Ureter (tissue), 1 donor: Measurements from ENCODE around the gene DNAJC5. TPM values are rescaled to one million over a fixed set of nuclear protein-coding genes. Genes with fewer than 3 reads are reported as not detected.
A peak's percentile ranks its signal among the peaks of the same experiment; 100 is the strongest.
"Not testable (repeated sequence)": the region's sequence is repeated elsewhere in the genome, so short reads cannot be mapped to it uniquely, and the experiment has no call there.

Source experiments
- DNase-seq: peaks from one replicate; pipeline ENCODE4 v3.0.0-alpha.2; 2020; ENCODE audit warnings: low spot score
- total RNA-seq: library from RNA; stranded (reverse); gene quantifications from one replicate; pipeline ENCODE4 v1.2.4, GENCODE V29; 2023
- donor health status: DM: yes; HTN: yes; CAD: no.

The DNAJC5 gene
- total RNA-seq, 1 donor from 2014 or later: 52.4 TPM

DNA sequence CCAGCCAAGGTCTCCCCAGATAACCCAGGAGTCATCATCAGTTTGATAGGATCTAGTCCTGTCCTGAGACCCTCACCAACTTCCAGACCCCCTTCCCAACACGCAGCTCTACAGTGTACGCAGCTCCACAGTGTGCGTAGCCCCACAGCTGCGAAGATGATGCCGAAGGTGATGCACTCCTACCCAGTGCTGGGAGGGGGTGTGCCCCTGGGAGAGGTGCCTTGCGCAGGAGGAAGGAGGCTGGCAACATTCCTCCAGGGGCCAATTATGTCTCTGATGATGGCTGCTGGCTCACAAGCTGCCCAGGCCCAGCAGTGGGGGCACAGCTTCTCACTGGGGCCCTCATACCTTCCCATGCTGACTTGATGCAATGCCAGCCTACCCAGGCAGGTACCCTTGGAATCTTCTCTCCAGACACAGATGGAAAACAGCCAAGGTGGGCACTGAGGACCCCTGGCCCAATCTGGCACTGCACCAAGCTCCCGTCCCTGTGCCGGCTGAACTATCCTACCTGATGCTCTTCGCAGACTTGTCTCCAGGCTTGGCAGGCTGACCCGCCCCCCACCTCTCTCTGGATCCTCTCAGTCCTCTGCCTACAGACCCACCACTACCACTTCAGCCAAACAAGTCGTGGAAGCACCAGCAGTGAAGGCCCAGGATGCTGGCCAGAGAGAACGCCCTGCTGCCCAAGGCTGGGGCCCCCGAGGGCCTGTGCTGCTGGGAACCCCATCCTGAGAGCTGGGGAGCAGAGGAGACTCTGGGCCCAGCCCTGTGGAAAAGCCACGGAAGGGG, 73.4 kb downstream of the DNAJC5 start:
- no peak for DNase-seq

- peak; percentile 51 for DNase-seq
Measured at GRCh38 chr20:63968928-63969760, 74.2 kb downstream of the DNAJC5 start.

- peak; percentile 59 for DNase-seq
Measured at GRCh38 chr20:63969838-63970713, 75.2 kb downstream of the DNAJC5 start, which contains the start of gene ZNF512B. TSS of gene ZNF512B (minus strand) at chr20:63969930. CDS start at chr20:63967950, 1,980 bp downstream.

DNA sequence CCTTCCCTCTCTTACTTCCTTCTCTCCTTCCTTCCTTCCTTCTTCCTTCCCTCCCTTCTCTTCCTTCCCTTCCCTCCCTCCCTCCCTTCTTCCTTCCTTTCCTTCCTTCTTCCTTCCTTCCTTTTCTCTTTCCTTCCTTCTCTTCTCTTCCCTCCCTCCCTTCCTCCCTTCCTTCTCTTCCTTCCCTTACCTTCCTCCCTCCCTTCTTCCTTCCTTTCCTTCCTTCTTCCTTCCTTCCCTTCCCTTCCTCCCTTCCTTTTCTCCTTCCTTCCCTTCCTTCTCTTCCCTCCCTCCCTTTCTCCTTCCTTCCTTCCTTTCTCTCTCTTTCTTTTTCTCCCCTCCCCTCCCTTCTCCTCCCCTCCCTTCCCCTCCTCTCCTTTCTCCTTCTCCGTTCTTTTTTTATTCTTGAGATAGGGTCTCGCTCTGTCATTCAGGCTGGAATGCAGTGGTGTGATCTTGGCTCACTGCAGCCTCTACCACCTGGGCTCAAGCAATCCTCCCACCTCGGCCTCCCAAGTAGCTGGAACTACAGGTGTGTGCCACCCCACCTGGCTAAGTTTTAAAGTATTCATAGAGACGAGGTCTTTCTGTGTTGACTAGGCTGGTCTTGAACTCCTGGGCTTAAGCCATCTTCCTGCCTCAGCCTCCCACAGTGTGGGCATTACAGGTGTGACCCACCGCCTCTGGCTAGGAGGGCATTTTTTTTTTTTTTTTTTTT, 75.9 kb downstream of the DNAJC5 start:
- no peak for DNase-seq

- DNase-seq: not testable (repeated sequence)
Measured at GRCh38 chr20:63971960-63972311, 77.0 kb downstream of the DNAJC5 start.

DNA sequence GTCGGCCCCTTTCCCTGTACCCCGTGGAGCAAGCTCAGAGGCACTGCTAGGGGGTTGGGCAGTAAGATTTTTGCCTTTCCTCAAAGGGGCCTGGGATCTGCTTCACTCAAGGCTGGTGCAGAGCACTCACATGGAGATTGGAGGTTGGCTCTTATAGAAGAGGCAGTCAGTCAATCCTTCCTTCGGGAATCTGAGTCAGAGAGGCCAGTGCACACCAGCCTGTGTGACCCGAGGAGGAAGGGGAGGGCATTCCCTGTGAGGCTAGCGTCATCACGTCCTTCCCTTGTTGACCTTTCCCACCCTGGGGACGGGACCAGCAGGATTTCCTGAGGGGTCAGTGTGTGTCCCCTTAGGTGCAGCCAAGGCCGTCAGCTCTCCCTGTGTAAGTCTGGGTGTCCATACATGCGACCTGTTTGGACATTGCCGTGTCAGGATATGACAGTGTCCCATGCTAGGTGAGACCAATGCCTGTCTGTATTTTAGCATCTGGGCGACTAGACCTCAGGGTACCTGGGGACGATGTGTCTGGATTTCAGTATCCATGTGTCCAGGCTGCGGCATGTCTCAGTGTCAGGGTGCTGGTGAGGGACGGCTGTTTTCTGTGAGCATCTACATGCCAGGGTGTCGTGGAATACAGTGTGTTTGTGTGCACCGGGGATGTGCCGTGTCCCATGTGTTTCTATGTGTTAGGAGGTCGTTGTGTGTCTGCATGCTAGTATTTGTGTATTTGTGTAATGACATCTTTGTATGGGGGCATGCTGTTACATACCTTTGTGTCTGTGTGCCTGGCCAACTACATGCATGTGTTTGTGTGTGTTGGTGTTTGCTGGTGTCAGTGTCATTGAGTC, 77.6 kb downstream of the DNAJC5 start:
- DNase-seq: no peak

DNA sequence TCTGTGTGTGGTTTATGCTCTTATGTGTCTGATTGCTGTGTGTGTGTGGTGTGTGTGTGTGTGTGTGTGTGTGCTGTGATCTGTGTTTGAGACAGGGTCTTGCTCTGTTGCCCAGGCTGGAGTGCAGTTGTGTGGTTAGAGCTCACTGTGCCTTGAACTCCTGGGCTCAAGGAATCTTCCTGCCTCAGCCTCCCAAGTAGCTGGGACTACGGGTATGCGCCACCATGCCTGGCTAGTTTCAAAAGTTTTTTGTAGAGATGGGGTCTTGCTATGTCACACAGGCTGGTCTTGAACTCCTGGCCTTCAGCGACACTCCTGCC, 78.2 kb downstream of the DNAJC5 start:
- no peak for DNase-seq

DNA sequence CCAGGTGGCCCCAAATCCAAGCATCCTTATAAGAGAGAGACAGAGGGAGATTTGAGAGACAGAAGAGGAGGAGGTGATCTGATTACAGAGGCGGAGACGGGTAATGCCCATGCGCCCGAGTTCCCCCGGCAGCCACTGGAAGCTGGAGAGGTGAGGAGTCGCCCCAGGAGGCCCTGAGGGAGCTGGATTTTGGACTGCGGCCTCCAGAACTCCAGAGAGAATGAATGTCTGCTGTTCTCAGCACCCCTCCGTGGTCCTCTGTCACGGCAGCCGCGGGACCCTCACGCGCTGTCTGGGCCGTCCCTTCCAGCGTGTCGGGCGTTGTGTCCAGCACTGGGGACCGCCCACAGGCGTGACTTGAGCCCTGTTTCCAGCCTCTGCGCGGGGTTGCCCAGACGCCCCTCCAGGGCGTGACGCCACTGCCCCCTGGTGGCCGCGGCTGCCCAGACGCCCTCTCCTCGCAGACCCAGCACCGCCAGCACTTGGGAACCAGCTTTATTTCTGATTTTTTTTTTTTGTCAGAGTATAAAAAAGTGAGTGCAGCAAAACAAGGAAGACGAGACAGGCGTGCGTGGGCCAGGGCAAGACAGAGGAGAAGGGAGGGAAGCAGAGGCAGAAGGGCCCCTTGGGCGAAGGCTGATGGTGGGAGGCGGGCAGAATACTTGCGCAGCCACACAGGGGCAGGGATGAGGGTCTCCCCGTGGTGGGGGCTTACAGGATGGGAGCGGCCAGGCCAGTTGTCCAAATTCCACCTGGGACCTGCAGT, 78.9 kb downstream of the DNAJC5 start:
- DNase-seq: peak; percentile 88

DNA sequence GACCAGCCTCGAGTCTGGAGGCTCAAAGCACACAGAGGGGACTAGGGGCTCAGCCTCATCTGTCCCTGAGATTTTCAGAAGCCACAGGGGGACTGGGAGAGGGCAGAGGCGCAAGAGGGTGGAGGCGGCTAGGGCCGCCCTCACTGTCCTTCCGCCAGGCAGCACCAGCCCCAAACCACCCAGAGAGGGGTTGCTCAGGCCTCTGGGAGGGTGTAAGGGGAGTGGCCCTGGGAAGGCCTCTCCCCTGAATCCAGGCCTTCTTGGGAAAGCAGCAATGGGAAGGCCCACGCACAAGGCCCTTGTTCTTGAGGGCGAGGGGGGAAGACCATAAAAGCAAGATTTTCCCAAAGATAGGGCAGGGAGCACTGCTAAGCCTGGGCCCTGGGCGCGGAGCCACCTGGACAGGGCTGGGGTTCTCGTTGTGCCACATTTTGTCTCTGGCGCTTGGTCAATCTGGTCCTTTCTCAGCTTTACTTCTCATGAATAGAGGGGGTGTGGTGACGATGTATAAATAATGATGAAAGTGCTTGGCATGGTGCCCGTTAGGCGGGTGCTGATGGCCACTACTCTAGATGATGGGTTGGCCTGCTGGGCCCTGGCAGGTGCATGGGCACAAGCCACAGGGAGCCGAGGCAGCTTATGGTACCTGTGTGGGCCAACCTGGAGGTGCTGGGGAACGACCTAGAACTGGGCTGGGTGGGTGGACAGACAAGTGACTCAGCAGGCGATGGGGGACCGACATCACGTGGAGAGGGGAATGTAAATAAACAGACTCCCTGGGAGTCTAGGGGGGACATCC, 79.7 kb downstream of the DNAJC5 start:
- peak; percentile 65 for DNase-seq

- not testable (repeated sequence) for DNase-seq
Measured at GRCh38 chr20:63976511-63976910, 81.6 kb downstream of the DNAJC5 start.

DNA sequence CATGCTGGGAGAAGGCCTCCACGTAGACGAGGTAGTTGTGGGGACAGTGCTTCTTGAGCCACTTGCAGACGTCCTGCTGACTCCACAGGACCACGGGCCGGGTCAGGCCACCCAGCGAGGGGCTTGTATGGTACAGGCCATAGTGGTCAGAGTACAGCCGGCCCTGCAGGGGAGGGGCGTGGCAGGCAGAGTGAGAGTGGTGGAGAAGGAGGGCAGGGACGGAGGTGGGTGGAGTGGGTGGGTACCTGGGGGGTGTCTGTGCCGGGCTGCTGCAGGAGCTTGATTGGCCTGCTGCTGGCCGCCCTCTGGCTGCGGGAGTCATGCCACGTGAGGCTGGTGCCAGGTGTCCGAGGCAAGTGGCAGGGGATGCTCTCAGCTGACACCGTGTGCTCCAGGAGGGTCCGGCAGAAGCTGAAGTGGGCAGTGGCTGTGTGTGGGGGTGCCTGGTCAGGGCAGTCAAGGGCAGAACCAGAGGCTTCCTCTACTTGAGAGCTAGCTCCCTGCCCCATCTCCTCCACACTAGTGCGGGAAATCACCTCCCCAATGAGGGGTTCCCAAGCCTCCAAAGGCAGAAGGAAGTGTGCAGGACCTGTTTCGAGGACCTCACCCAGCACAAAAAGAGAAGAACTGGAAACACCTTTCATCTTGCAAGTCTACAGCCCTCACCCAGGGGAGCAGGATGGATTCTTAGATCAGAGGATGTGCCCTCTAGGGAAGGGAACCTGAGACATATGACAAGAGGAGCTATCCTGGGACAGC, 82.2 kb downstream of the DNAJC5 start:
- no peak for DNase-seq

- no peak for DNase-seq
Measured at GRCh38 chr20:63977739-63978276, 82.9 kb downstream of the DNAJC5 start.

DNA sequence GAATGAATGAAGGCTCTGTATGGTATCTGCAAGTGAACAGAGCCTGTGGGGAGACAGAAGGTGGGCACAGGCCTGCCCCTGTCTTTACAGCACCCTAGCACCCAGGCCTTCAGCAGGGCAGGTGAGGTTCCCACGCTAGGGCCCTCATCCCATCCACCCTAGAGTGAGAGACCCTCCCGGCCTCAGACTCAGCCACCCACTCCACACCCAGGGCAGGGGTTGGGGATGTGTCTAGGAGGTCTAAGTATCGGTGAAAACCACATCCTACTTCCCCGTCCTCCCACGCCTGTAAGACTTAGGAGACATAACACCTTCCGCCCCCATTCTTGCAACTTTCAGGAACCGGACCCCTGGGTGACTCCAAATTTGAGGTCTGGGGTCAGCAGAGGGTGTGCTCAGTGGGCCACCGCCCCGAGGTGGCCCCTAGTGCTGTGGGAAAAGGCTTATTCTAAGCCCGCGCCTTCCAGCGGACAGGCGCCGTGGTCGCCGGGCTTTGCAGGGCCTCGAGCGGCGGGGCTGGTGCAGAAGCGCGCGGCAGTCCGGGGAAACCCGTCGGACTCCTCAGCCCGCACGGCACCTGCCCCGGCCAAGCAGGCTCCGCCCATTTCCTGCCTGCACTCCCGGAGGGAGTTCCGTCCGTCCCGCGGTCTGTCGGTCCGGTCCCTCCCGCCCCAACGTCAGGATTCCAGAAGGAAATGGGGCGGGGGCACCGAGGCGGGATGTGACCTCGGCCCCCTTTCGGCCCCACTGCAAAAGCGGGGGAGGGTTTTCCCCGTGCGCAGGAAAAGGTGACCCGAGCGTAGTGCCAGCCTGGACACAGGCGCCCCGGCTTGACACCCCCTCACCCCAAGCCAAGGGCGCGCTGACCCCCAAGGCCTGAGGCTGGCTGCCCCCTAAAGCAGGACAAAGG, 83.6 kb downstream of the DNAJC5 start:
- DNase-seq: peak; percentile 82

- DNase-seq: no peak
Measured at GRCh38 chr20:63979229-63979556, 84.3 kb downstream of the DNAJC5 start.

GRCh38 chr20:63979557-63980316, 84.8 kb downstream of the DNAJC5 start, which contains the start of gene SAMD10:
TSS of gene SAMD10 (minus strand) at chr20:63979642. CDS start at chr20:63979467, 175 bp downstream.
- DNase-seq: no peak

DNA sequence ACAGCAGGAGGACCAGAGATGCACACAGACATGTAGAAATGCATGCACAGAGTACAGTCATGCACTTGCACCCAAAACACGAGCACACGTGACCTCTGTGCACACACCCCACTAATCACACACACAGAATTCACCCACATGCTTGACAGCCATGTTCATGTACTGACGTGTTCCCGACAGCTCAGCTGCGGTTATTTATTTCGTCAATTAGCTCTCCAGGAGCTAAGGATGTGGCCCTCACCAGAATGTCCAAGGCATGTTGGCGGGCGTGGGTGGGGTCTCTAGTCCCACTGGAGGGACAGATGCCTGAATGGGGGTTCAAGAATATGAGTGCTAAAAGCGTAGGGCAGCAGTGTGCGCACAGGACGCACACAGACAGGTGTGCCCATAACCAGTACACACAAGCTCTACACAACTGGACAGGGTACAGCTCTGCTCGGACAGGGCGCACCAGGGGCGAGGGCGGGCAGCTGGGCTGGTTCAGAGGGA, 85.4 kb downstream of the DNAJC5 start:
- no peak for DNase-seq
